GM19035 (cell line): Measurements from ENCODE around the gene LDLRAD3.

ENCODE experiments used
- ATAC-seq: cut with Tn5 transposase; IDR thresholded peaks from one replicate; pipeline ENCODE4 v1.9.1; 2021; ENCODE audit not compliant: unreplicated experiment

LDLRAD3 gene

GRCh38 chr11:35927104-35927503 lies 16.8 kb upstream of the LDLRAD3 start:
- no peak for ATAC-seq

GRCh38 chr11:35927682-35928081 lies 16.2 kb upstream of the LDLRAD3 start:
- ATAC-seq, result no peak

GRCh38 chr11:35928688-35929395 lies 15.0 kb upstream of the LDLRAD3 start:
- no peak for ATAC-seq

- ATAC-seq, result no peak
Measured at GRCh38 chr11:35930466-35930865, 13.4 kb upstream of the LDLRAD3 start.

- ATAC-seq, result no peak
Measured at GRCh38 chr11:35932121-35932520, 11.7 kb upstream of the LDLRAD3 start.

GRCh38 chr11:35932681-35933319 lies 11.1 kb upstream of the LDLRAD3 start:
- no peak for ATAC-seq

GRCh38 chr11:35933320-35933871 lies 10.5 kb upstream of the LDLRAD3 start:
- ATAC-seq, result no peak

GRCh38 chr11:35934271-35934670 lies 9.6 kb upstream of the LDLRAD3 start:
- no peak for ATAC-seq

- no peak for ATAC-seq
Measured at GRCh38 chr11:35934981-35935380, 8.9 kb upstream of the LDLRAD3 start.

- no peak for ATAC-seq
Measured at GRCh38 chr11:35935390-35935789, 8.5 kb upstream of the LDLRAD3 start.

GRCh38 chr11:35937111-35937510 lies 6.8 kb upstream of the LDLRAD3 start:
- no peak for ATAC-seq

GRCh38 chr11:35937700-35938099 lies 6.2 kb upstream of the LDLRAD3 start:
- no peak for ATAC-seq

GRCh38 chr11:35938231-35938630 lies 5.6 kb upstream of the LDLRAD3 start:
- no peak for ATAC-seq

- ATAC-seq, result no peak
Measured at GRCh38 chr11:35943309-35943708, 553 bp upstream of the LDLRAD3 start.

- no peak for ATAC-seq
Measured at GRCh38 chr11:35944503-35945136, 758 bp downstream of the LDLRAD3 start.

GRCh38 chr11:35945137-35945518 lies 1.3 kb downstream of the LDLRAD3 start:
- no peak for ATAC-seq

- no peak for ATAC-seq
Measured at GRCh38 chr11:35946766-35947165, 2.9 kb downstream of the LDLRAD3 start.

GRCh38 chr11:35947437-35947836 lies 3.6 kb downstream of the LDLRAD3 start:
- ATAC-seq, result no peak

- ATAC-seq, result no peak
Measured at GRCh38 chr11:35949242-35949641, 5.4 kb downstream of the LDLRAD3 start.

- ATAC-seq, result no peak
Measured at GRCh38 chr11:35950082-35950481, 6.2 kb downstream of the LDLRAD3 start.

GRCh38 chr11:35951680-35952079 lies 7.8 kb downstream of the LDLRAD3 start:
- no peak for ATAC-seq
